ENCODE results near the gene RNF145. TPM values are rescaled to one million over a fixed set of nuclear protein-coding genes. Genes with fewer than 3 reads are reported as not detected.
"Not testable (repeated sequence)": the region's sequence is repeated elsewhere in the genome, so short reads cannot be mapped to it uniquely, and the experiment has no call there.

Gene RNF145
- polyA plus RNA-seq, 1 donor, result 31.3 TPM

DNA sequence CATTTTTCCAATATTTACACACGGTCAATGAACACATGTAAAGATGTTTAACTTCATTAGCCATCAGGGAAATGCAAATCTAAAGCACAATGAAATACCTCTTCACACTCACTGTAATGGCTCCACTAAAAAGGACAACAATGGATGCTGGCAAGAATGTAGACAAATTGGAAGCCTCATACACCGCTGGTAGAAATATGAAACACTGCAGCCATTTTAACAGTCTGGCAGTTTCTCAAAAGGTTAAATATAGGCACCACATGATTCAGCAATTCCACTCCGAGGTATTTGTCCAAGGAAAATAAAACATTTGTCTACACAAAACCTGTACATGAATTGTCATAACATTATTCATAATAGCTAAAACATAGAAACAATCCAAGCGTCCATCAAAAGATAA is 20.0 kb downstream of the RNF145 start:
- no peak for DNase-seq (ENCODE audit: low read depth)

- no peak for DNase-seq (ENCODE audit: low read depth)
These were observed 21.6 kb downstream of the RNF145 start for GRCh38 chr5:159187719-159188118.

- DNase-seq (ENCODE audit: low read depth), result no peak
These were observed 23.0 kb downstream of the RNF145 start for GRCh38 chr5:159186319-159186718.

GRCh38 chr5:159185773-159186172 is 23.6 kb downstream of the RNF145 start:
- no peak for DNase-seq (ENCODE audit: low read depth)

- no peak for DNase-seq (ENCODE audit: low read depth)
These were observed 24.4 kb downstream of the RNF145 start for GRCh38 chr5:159184858-159185381.

- no peak for DNase-seq (ENCODE audit: low read depth)
These were observed 25.1 kb downstream of the RNF145 start for GRCh38 chr5:159184236-159184635.

DNA sequence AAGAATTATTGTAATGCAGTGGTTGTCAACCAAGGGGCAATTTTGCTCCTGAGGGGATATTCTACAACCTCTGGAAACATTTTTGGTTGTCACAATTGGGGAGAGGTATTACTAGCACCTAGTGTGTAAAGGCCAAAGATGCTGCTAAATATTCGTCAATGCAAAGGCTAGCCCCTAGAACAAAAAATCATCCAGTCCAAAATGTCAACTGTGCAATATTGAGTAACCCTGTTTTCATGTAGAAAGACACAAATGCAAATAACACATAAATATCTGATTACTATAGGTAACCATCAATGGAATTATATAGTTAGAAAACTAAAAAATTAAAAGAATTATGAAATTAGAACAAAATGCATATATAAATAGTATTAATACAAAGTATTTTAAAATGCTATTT is 26.1 kb downstream of the RNF145 start:
- DNase-seq (ENCODE audit: low read depth), result no peak

- no peak for DNase-seq (ENCODE audit: low read depth)
These were observed 26.7 kb downstream of the RNF145 start for GRCh38 chr5:159182691-159183090.

DNA sequence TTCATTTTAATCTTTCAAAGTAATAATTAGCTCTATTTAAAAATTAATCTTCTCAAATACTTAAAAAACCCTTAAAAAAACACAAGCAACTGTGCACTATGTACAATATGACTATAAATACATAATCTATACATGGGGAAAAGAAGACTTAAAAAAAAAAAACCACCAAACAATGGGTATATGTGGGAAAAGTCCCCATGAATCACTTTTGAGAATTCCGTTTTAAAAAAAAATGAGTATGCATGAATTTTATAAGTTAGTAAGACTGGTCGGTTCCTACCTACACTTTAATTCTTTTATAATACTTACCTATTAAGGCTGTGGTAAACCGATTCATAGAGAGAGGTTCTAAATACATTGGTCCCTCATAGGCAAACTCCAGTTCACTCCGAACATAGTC is 27.7 kb downstream of the RNF145 start:
- no peak for DNase-seq (ENCODE audit: low read depth)

DNA sequence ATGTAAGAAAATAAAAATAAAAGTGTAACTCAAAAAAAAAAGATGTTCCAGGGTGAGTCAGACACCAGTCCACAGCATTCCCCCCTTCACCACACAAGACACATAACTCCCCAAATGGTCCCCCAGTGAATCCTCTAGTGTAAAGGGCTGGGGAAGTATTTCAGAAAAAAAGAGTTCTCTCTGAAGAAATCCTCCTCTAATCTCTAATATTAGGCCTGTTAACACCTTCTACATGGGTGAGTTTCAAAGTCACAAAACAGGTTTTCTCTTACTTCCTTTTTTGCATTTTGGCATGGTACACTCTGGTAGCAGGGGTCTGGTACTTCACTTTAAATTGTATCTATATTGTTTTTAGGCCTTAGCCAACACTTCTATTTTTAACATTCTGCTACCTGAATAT is 28.2 kb downstream of the RNF145 start:
- DNase-seq (ENCODE audit: low read depth), result no peak

- DNase-seq (ENCODE audit: low read depth), result no peak
These were observed 29.6 kb downstream of the RNF145 start for GRCh38 chr5:159179529-159180305.

GRCh38 chr5:159178978-159179377 is 30.4 kb downstream of the RNF145 start:
- DNase-seq (ENCODE audit: low read depth), result no peak

- no peak for DNase-seq (ENCODE audit: low read depth)
These were observed 33.8 kb downstream of the RNF145 start for GRCh38 chr5:159175547-159175946.

- DNase-seq (ENCODE audit: low read depth), result no peak
These were observed 34.7 kb downstream of the RNF145 start for GRCh38 chr5:159174511-159175168.

GRCh38 chr5:159171274-159171673 is 38.1 kb downstream of the RNF145 start:
- DNase-seq (ENCODE audit: low read depth), result no peak

GRCh38 chr5:159170021-159170420 is 39.3 kb downstream of the RNF145 start:
- no peak for DNase-seq (ENCODE audit: low read depth)

- DNase-seq (ENCODE audit: low read depth), result no peak
These were observed 42.9 kb downstream of the RNF145 start for GRCh38 chr5:159166416-159166815.

GRCh38 chr5:159163701-159164046 is 45.7 kb downstream of the RNF145 start:
- no peak for DNase-seq (ENCODE audit: low read depth)

DNA sequence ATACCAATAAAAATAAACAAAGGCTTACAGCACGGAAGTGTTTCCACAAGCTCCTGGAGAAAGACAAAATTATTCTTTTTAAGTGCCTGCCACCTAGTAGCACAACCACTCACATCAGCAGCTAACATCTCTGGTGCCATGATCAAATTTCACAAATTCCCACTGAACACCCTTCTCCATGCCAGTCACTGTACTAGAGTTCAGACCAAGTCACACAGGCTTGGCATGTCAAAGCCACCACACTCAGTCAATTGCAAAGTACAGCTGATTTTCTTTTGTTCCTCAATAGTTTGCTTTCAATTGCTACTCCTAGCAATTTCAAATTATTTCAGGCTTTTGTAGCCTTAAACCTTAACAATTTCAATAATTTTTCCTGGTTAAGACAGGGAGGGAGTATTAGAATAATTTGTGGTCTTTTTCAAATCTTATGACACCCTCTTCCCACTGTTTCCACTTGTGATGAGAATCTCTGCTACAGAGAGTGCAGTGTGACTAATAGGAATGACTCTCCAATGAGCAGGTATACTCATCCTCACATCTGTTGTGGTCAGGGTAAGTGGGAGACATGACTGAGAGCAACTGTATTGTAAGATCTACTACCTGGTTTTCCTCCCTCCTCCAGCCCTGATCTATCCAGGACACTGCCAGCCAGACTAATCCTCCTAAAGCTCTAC is 46.2 kb downstream of the RNF145 start:
- DNase-seq (ENCODE audit: low read depth), result no peak

DNA sequence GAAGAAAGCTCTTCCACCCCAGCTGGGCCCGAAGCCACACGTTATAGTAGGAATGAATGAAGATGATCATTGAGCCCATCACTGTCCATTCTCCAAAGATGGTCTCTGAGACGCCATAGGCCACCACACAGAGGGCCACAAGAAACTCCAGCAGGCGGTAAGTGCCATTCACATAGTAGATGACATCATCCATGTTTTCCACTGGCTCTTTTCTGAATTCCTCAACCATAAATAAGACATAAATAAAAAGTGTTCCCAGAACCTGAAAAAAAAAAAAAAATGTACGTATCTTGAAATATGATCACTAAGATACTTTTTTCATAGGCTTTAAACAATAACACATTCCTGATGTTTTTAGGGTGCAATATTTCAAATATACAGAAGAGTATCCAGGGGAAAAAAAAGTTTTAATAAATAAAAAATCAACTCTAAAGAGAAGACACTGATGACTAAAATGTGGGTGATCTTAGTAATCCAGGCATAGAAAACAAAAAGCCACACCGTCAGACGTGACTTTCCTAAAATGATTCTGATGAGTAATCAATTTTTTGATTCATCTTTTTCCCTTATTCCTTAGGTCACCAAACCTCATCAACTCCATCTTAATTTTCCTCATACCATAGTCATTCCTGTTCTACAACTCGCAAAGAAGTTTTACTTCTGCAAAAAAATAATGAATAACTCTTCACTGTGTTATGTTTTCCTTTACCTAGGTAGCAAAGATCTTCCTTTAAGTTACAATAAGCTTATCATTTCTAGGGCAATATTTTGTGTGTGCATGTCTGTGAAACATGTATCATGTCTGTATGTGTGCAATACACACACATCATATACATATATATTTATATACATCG is 47.8 kb downstream of the RNF145 start:
- DNase-seq (ENCODE audit: low read depth), result no peak

GRCh38 chr5:159158553-159159091 is 50.7 kb downstream of the RNF145 start:
- not testable (repeated sequence) for DNase-seq (ENCODE audit: low read depth)
